IPS DF 6.9 (cell line): ENCODE results near the gene ZBTB16.

ENCODE experiments used
- DNase-seq: peaks from one replicate; pipeline ENCODE4 v3.0.0-alpha.2; 2013; ENCODE audit warnings: low read depth, low spot score
- H3K27ac ChIP-seq: one replicate; pipeline ENCODE4 v1.5.1; 2013; ENCODE audit warnings: low read length, control low read depth
- H3K27me3 ChIP-seq: 2 replicates; pipeline ENCODE4 v1.6.1; 2013; ENCODE audit warnings: mild to moderate bottlenecking, low read length; ENCODE audit not compliant: control insufficient read depth, insufficient read depth
- H3K36me3 ChIP-seq: 2 replicates; pipeline ENCODE4 v1.6.1; 2013; ENCODE audit warnings: low read length; ENCODE audit not compliant: control insufficient read depth, insufficient read depth
- H3K4me1 ChIP-seq: 2 replicates; pipeline ENCODE4 v1.6.1; 2013; ENCODE audit warnings: low read length; ENCODE audit not compliant: control insufficient read depth, insufficient read depth
- H3K4me3 ChIP-seq: 2 replicates; pipeline ENCODE4 v1.5.1; 2013; ENCODE audit warnings: mild to moderate bottlenecking, low read length
- H3K9me3 ChIP-seq: 2 replicates; pipeline ENCODE4 v1.6.1; 2013; ENCODE audit warnings: low read length, inconsistent platforms; ENCODE audit not compliant: control insufficient read depth, insufficient read depth
- WGBS: extraction: QIAGEN DNeasy Blood & Tissue Kit; methylation state at CpG from one replicate; pipeline ENCODE4 v1.1.7; 2013; ENCODE audit warnings: mixed read lengths, missing lambda C conversion rate; ENCODE audit not compliant: insufficient read length, insufficient coverage; 5-methylcytosine and 5-hydroxymethylcytosine counted together

The ZBTB16 gene

GRCh38 chr11:114059278-114059983 is at the start of gene ZBTB16:
ZBTB16 (plus strand) TSS chr11:114059711; CDS start chr11:114063301, 3,590 bp downstream.
- H3K9me3 ChIP-seq: no peaks in the 10 kb centered on the region
- peak within 1 kb of the TSS; percentile 63 for H3K4me3 ChIP-seq
- no CpG with 5 or more reads among the region's 71 CpGs for WGBS
- DNase-seq: no peak
- H3K27me3 ChIP-seq: peaks cover 59% of the 10 kb centered on the region
- H3K27ac ChIP-seq: no peak within 1 kb of the TSS
- peaks cover 2% of the 10 kb centered on the region; the same call in 1 of the 2 replicates for H3K4me1 ChIP-seq
- H3K36me3 ChIP-seq: no peaks in the 10 kb centered on the region

GRCh38 chr11:114010931-114011330 is 48.6 kb upstream of the ZBTB16 start:
- H3K27ac ChIP-seq: no peak overlapping the region
- H3K4me3 ChIP-seq: no peak overlapping the region
- no peaks in the 10 kb centered on the region for H3K36me3 ChIP-seq
- H3K9me3 ChIP-seq: no peaks in the 10 kb centered on the region
- WGBS: no CpG with 5 or more reads among the region's 4 CpGs
- H3K27me3 ChIP-seq: no peaks in the 10 kb centered on the region
- DNase-seq: no peak
- no peaks in the 10 kb centered on the region for H3K4me1 ChIP-seq

- Histone ChIP-seq H3K9me3 (no peaks in the 10 kb centered on the region), H3K4me1 (no peaks in the 10 kb centered on the region), H3K27ac (no peak overlapping the region), H3K4me3 (no peak overlapping the region), H3K36me3 (no peaks in the 10 kb centered on the region), H3K27me3 (no peaks in the 10 kb centered on the region)
- no CpG with 5 or more reads among the region's 2 CpGs for WGBS
- DNase-seq: no peak
These were observed 48.1 kb upstream of the ZBTB16 start for GRCh38 chr11:114011443-114011842.

GRCh38 chr11:114015117-114015516 is 44.4 kb upstream of the ZBTB16 start:
- no peaks in the 10 kb centered on the region for H3K27me3 ChIP-seq
- H3K4me1 ChIP-seq: no peaks in the 10 kb centered on the region
- H3K4me3 ChIP-seq: no peak overlapping the region
- no peak overlapping the region for H3K27ac ChIP-seq
- WGBS: no CpG with 5 or more reads among the region's 6 CpGs
- no peaks in the 10 kb centered on the region for H3K9me3 ChIP-seq
- no peak for DNase-seq
- no peaks in the 10 kb centered on the region for H3K36me3 ChIP-seq

GRCh38 chr11:114016986-114017385 is 42.5 kb upstream of the ZBTB16 start:
- no peaks in the 10 kb centered on the region for H3K4me1 ChIP-seq
- no peaks in the 10 kb centered on the region for H3K9me3 ChIP-seq
- no peak overlapping the region for H3K27ac ChIP-seq
- H3K4me3 ChIP-seq: no peak overlapping the region
- no peak for DNase-seq
- H3K36me3 ChIP-seq: no peaks in the 10 kb centered on the region
- H3K27me3 ChIP-seq: no peaks in the 10 kb centered on the region
- no CpG with 5 or more reads among the region's 2 CpGs for WGBS

- H3K4me1 ChIP-seq: no peaks in the 10 kb centered on the region
- H3K4me3 ChIP-seq: no peak overlapping the region
- H3K9me3 ChIP-seq: no peaks in the 10 kb centered on the region
- H3K27me3 ChIP-seq: no peaks in the 10 kb centered on the region
- no peak overlapping the region for H3K27ac ChIP-seq
- no peak for DNase-seq
- no peaks in the 10 kb centered on the region for H3K36me3 ChIP-seq
- WGBS: no CpG with 5 or more reads among the region's 2 CpGs
These were observed 41.8 kb upstream of the ZBTB16 start for GRCh38 chr11:114017723-114018122.

- Histone ChIP-seq H3K27me3 (no peaks in the 10 kb centered on the region), H3K36me3 (no peaks in the 10 kb centered on the region), H3K4me1 (no peaks in the 10 kb centered on the region), H3K9me3 (no peaks in the 10 kb centered on the region), H3K4me3 (no peak overlapping the region), H3K27ac (no peak overlapping the region)
- no CpG with 5 or more reads among the region's 3 CpGs for WGBS
- no peak for DNase-seq
These were observed 40.5 kb upstream of the ZBTB16 start for GRCh38 chr11:114019046-114019445.

GRCh38 chr11:114019574-114019973 is 39.9 kb upstream of the ZBTB16 start:
- WGBS: no CpG with 5 or more reads among the region's 5 CpGs

GRCh38 chr11:114025329-114025907 is 34.1 kb upstream of the ZBTB16 start:
- H3K9me3 ChIP-seq: no peaks in the 10 kb centered on the region
- H3K4me1 ChIP-seq: no peaks in the 10 kb centered on the region
- H3K4me3 ChIP-seq: no peak overlapping the region
- no peaks in the 10 kb centered on the region for H3K27me3 ChIP-seq
- no peak overlapping the region for H3K27ac ChIP-seq
- no peaks in the 10 kb centered on the region for H3K36me3 ChIP-seq
- WGBS: no CpG with 5 or more reads among the region's 3 CpGs
- no peak for DNase-seq

More at GRCh38 chr11:114019574-114019973, 39.9 kb upstream of the ZBTB16 start:
- H3K4me1 ChIP-seq: no peaks in the 10 kb centered on the region
- no peaks in the 10 kb centered on the region for H3K36me3 ChIP-seq
- no peak overlapping the region for H3K27ac ChIP-seq
- no peak overlapping the region for H3K4me3 ChIP-seq
- no peak for DNase-seq
- no peaks in the 10 kb centered on the region for H3K27me3 ChIP-seq
- no peaks in the 10 kb centered on the region for H3K9me3 ChIP-seq

GRCh38 chr11:114026355-114026754 is 33.2 kb upstream of the ZBTB16 start:
- DNase-seq: peak; percentile 37
- H3K36me3 ChIP-seq: no peaks in the 10 kb centered on the region
- H3K27ac ChIP-seq: no peak overlapping the region
- WGBS: no CpG with 5 or more reads among the region's 1 CpG
- no peaks in the 10 kb centered on the region for H3K4me1 ChIP-seq
- no peak overlapping the region for H3K4me3 ChIP-seq
- H3K27me3 ChIP-seq: no peaks in the 10 kb centered on the region
- no peaks in the 10 kb centered on the region for H3K9me3 ChIP-seq

GRCh38 chr11:114027391-114027790 is 32.1 kb upstream of the ZBTB16 start:
- Histone ChIP-seq H3K27ac (no peak overlapping the region), H3K4me3 (no peak overlapping the region)
- no CpG with 5 or more reads among the region's 11 CpGs for WGBS

More at GRCh38 chr11:114027391-114027790, 32.1 kb upstream of the ZBTB16 start:
- Histone ChIP-seq H3K4me1 (no peaks in the 10 kb centered on the region), H3K36me3 (no peaks in the 10 kb centered on the region), H3K27me3 (no peaks in the 10 kb centered on the region), H3K9me3 (no peaks in the 10 kb centered on the region)
- DNase-seq: no peak
